CD4-positive, alpha-beta T cell (primary cell): ENCODE measurements around the gene TRPM4. TPM values are rescaled to one million over a fixed set of nuclear protein-coding genes. Genes with fewer than 3 reads are reported as not detected.
A peak's percentile ranks its signal among the peaks of the same experiment; 100 is the strongest.
"Not testable (repeated sequence)": the region's sequence is repeated elsewhere in the genome, so short reads cannot be mapped to it uniquely, and the experiment has no call there.

Experiments used
- ATAC-seq: fragments of 200-7000 bp; cut with Tn5 transposase; one replicate; pipeline ENCODE4 v1.10.0; 2022; ENCODE audit warnings: mild to moderate bottlenecking; ENCODE audit not compliant: poor library complexity
- CTCF ChIA-PET: fragments of 350-600 bp; sonication (Branson Sonifier 250); formaldehyde crosslinking; loops from one replicate; lab custom pipeline; 2021; ENCODE audit warnings: antibody characterized with exemption, inconsistent platforms; lab: Charles Lee
- POLR2A ChIA-PET: fragments of 350-600 bp; sonication (Branson Sonifier 250); formaldehyde crosslinking; loops from one replicate; lab custom pipeline; 2021; ENCODE audit warnings: antibody characterized with exemption, inconsistent platforms; lab: Charles Lee
- DNase-seq, 14 experiments: peaks; one replicate each; pipeline ENCODE4 v3.0.0-alpha.2; 2013 to 2020; ENCODE audit warnings: mixed read lengths in 2 of 14
- H3K27ac ChIP-seq, 2 donors: one replicate each; pipeline versions ENCODE4 v1.5.1 to v1.7.0; 2013; ENCODE audit warnings: low read length in 2 of 2, low read depth in 1 of 2, mild to moderate bottlenecking in 1 of 2
- H3K27me3 ChIP-seq, 2 experiments: 1 replicate in 1 of 2; 2 replicates in 1 of 2; pipeline versions ENCODE4 v1.6.1 to v1.7.0; 2013; ENCODE audit warnings: low read length in 2 of 2, control low read depth in 1 of 2, mild to moderate bottlenecking in 1 of 2, moderate library complexity in 1 of 2; ENCODE audit not compliant: insufficient read depth in 2 of 2, control insufficient read depth in 1 of 2
- H3K36me3 ChIP-seq: one replicate; pipeline ENCODE4 v1.6.1; 2013; ENCODE audit warnings: low read length, control low read depth; ENCODE audit not compliant: insufficient read depth
- H3K4me1 ChIP-seq: one replicate; pipeline ENCODE4 v1.6.1; 2013; ENCODE audit warnings: low read length, control low read depth; ENCODE audit not compliant: insufficient read depth
- H3K4me3 ChIP-seq: one replicate; pipeline ENCODE4 v1.5.1; 2013; ENCODE audit warnings: mild to moderate bottlenecking, low read length, moderate library complexity
- H3K9me3 ChIP-seq, 2 experiments: 1 replicate in 1 of 2; 2 replicates in 1 of 2; pipeline versions ENCODE4 v1.6.1 to v1.7.0; 2013; ENCODE audit warnings: low read length in 2 of 2, mild to moderate bottlenecking in 2 of 2, control low read depth in 1 of 2, moderate library complexity in 1 of 2; ENCODE audit not compliant: control insufficient read depth in 1 of 2, insufficient read depth in 1 of 2
- H3K27ac Mint-ChIP-seq: one replicate; pipeline ENCODE4 v1.8.0; 2020; ENCODE audit warnings: mixed read lengths
- H3K27me3 Mint-ChIP-seq: one replicate; pipeline ENCODE4 v1.8.0; 2021; ENCODE audit warnings: mixed read lengths
- H3K36me3 Mint-ChIP-seq: one replicate; pipeline ENCODE4 v1.8.0; 2021; ENCODE audit warnings: low read depth, mixed read lengths
- H3K4me1 Mint-ChIP-seq: one replicate; pipeline ENCODE4 v1.8.0; 2021; ENCODE audit warnings: low read depth, mixed read lengths
- H3K4me3 Mint-ChIP-seq: one replicate; pipeline ENCODE4 v1.8.0; 2020; ENCODE audit warnings: mild to moderate bottlenecking, mixed read lengths
- H3K9me3 Mint-ChIP-seq: one replicate; pipeline ENCODE4 v1.8.0; 2020; ENCODE audit warnings: mixed read lengths
- intact Hi-C, 2 experiments: fragments of 100-400 bp; cut with DNase I in 1 of 2; cut with micrococcal nuclease in 1 of 2; formaldehyde crosslinking; loops; one replicate each; pipeline versions ENCODE4 v1.15.1 to v1.9.0; 2023 to 2025; cut with DNase I, micrococcal nuclease
- total RNA-seq, 174 experiments: library from RNA in 2 of 174; stranded (reverse) in 2 of 174; gene quantifications; one replicate each; pipeline ENCODE4 v1.2.3 and lab custom pipeline; 2021 to 2026
- TF ChIP-seq, protein P1 (sequence below): fragments of 200-600 bp; IDR thresholded peaks from one replicate; pipeline ENCODE4 v1.8.0; 2022; ENCODE audit warnings: antibody characterized with exemption, mild to moderate bottlenecking

Gene TRPM4
- total RNA-seq, 2 experiments from 2014 or later, result not detected

- intact Hi-C loops, result loop anchor here in 1 of 2 experiments (5.0 kb wide), 1 partner anchor 133 kb away; the partner anchor contains the start of genes GYS1 and RUVBL2
- POLR2A ChIA-PET, result no interaction called here
- Histone ChIP-seq H3K36me3 (no peaks in the 10 kb centered on the region), H3K27me3 (no peaks in the 10 kb centered on the region), H3K27ac (no peak overlapping the region), H3K4me3 (no peak overlapping the region), H3K9me3 (no peaks in the 10 kb centered on the region), H3K4me1 (peaks cover 22% of the 10 kb centered on the region)
- Mint-ChIP-seq H3K36me3 (no peaks in the 10 kb centered on the region), H3K9me3 (no peaks in the 10 kb centered on the region), H3K4me1 (peaks cover 28% of the 10 kb centered on the region), H3K27me3 (no peaks in the 10 kb centered on the region), H3K27ac (no peak overlapping the region), H3K4me3 (no peak overlapping the region)
- TF ChIP-seq, protein P1, sequence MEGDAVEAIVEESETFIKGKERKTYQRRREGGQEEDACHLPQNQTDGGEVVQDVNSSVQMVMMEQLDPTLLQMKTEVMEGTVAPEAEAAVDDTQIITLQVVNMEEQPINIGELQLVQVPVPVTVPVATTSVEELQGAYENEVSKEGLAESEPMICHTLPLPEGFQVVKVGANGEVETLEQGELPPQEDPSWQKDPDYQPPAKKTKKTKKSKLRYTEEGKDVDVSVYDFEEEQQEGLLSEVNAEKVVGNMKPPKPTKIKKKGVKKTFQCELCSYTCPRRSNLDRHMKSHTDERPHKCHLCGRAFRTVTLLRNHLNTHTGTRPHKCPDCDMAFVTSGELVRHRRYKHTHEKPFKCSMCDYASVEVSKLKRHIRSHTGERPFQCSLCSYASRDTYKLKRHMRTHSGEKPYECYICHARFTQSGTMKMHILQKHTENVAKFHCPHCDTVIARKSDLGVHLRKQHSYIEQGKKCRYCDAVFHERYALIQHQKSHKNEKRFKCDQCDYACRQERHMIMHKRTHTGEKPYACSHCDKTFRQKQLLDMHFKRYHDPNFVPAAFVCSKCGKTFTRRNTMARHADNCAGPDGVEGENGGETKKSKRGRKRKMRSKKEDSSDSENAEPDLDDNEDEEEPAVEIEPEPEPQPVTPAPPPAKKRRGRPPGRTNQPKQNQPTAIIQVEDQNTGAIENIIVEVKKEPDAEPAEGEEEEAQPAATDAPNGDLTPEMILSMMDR, result no peak
- DNase-seq (no peak), ATAC-seq (no peak)
- CTCF ChIA-PET, result interaction anchor here (0.8 kb wide), 1 partner anchor 18 kb away, joined by 3 read pairs; no protein-coding TSS in a partner anchor
These were observed 32.4 kb upstream of the TRPM4 start for GRCh38 chr19:49125025-49125731.

GRCh38 chr19:49126575-49126974 lies 31.0 kb upstream of the TRPM4 start:
- no peak for ATAC-seq
- Histone ChIP-seq H3K36me3 (no peaks in the 10 kb centered on the region), H3K27me3 (no peaks in the 10 kb centered on the region), H3K9me3 (no peaks in the 10 kb centered on the region), H3K4me1 (peaks cover 15% of the 10 kb centered on the region), H3K27ac (no peak overlapping the region), H3K4me3 (no peak overlapping the region)
- POLR2A ChIA-PET, result interaction anchor here (1.1 kb wide), 1 partner anchor 12 kb away, joined by 3 read pairs; no protein-coding TSS in a partner anchor
- DNase-seq, result no peak
- H3K36me3 Mint-ChIP-seq, result no peaks in the 10 kb centered on the region
- TF ChIP-seq, protein P1, result no peak
- no peak overlapping the region for H3K4me3 Mint-ChIP-seq
- H3K27ac Mint-ChIP-seq, result no peak overlapping the region
- H3K4me1 Mint-ChIP-seq, result peaks cover 20% of the 10 kb centered on the region
- no peaks in the 10 kb centered on the region for H3K9me3 Mint-ChIP-seq
- no peaks in the 10 kb centered on the region for H3K27me3 Mint-ChIP-seq
- intact Hi-C loops, result loop anchor here in 1 of 2 experiments (5.0 kb wide), 1 partner anchor 134 kb away; the partner anchor contains the start of genes GYS1 and RUVBL2
- CTCF ChIA-PET, result interaction anchor here (0.5 to 4.4 kb wide), 4 partner anchors 12 to 295 kb away, joined by 3 to 43 read pairs (median 4); partner anchors contain the start of gene LIN7B

DNA sequence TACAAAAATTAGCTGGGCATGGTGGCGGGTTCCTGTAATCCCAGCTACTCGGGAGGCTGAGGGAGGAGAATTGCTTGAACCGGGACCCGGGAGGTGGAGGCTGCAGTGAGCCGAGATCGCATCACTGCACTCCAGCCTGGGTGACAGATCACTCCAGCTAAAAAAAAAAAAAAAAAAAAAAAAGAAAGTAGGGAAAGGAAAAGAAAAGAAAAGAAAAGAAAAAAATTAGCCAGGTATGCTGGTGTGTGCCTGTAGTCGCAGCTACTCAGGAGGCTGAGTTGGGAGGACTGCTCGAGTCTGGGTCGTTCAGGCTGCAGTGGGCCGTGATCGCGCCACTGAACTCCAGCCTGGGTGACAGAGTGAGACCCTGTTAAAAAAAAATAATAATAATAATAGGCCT lies 30.4 kb upstream of the TRPM4 start:
- H3K36me3 ChIP-seq, DNase-seq, ATAC-seq, H3K4me3 Mint-ChIP-seq, H3K9me3 Mint-ChIP-seq, H3K27ac Mint-ChIP-seq, H3K27me3 ChIP-seq, H3K36me3 Mint-ChIP-seq, H3K27ac ChIP-seq, H3K9me3 ChIP-seq, H3K27me3 Mint-ChIP-seq: not testable (repeated sequence)
- Histone ChIP-seq H3K4me3 (peak overlapping the region; percentile 37), H3K4me1 (peaks cover 15% of the 10 kb centered on the region)
- intact Hi-C loops, result loop anchor here in 1 of 2 experiments (5.0 kb wide), 1 partner anchor 135 kb away; the partner anchor contains the start of genes GYS1 and RUVBL2
- peaks cover 20% of the 10 kb centered on the region for H3K4me1 Mint-ChIP-seq
- ChIA-PET CTCF (interaction anchor here (0.5 to 4.4 kb wide), 6 partner anchors 8 to 29 kb away, joined by 3 to 43 read pairs (median 6); partner anchors contain the start of genes C19orf73, LIN7B and PPFIA3), POLR2A (interaction anchor here (1.0 to 1.7 kb wide), 5 partner anchors 7 to 29 kb away, joined by 3 to 12 read pairs (median 5); partner anchors contain the start of genes LIN7B and PPFIA3)
